IMR-90 (cell line): ENCODE data around the gene SNAPIN. TPM values are rescaled to one million over a fixed set of nuclear protein-coding genes. Genes with fewer than 3 reads are reported as not detected.

Experiments used
- ATAC-seq: fragments of 200-7000 bp; cut with Tn5 transposase; 2 replicates; pipeline ENCODE4 v1.9.1; 2020; ENCODE audit warnings: low read depth, mild to moderate bottlenecking, moderate library complexity
- BruUV-seq: library from RNA; stranded (reverse); fragments of 400-500 nt; replicated peaks from 2 replicates; lab custom pipeline; 2021; lab: Mats Ljungman, UMichigan
- CTCF ChIA-PET: fragments of 300-600 bp; formaldehyde crosslinking; extraction: SDS; loops from one replicate; lab custom pipeline; 2021; ENCODE audit warnings: antibody characterized with exemption; lab: Yijun Ruan, JAX
- POLR2A ChIA-PET: fragments of 300-600 bp; sonication (Branson Sonifier 250); formaldehyde crosslinking; loops from one replicate; lab custom pipeline; 2022; ENCODE audit warnings: antibody characterized with exemption; ENCODE audit not compliant: unreplicated experiment; lab: Charles Lee
- DNase-seq: peaks from one replicate; pipeline ENCODE4 v3.0.0; 2013
- H2AFZ ChIP-seq: replicated peaks from 2 replicates; pipeline ENCODE3; 2013; ENCODE audit warnings: low read length, mild to moderate bottlenecking; ENCODE audit not compliant: poor library complexity
- H2AK5ac ChIP-seq: 2 replicates; pipeline ENCODE4 v1.6.1; 2013; ENCODE audit warnings: low read depth, low read length, inconsistent platforms
- H2AK9ac ChIP-seq: replicated peaks from 2 replicates; pipeline ENCODE3; 2013; ENCODE audit warnings: mild to moderate bottlenecking, low read depth, low read length, moderate library complexity; ENCODE audit not compliant: poor library complexity
- H2BK120ac ChIP-seq: 2 replicates; pipeline ENCODE4 v1.6.1; 2013; ENCODE audit warnings: low read depth, low read length, inconsistent platforms
- H2BK15ac ChIP-seq: 3 replicates; pipeline ENCODE4 v1.6.1; 2013; ENCODE audit warnings: low read depth, low read length, inconsistent platforms
- H2BK20ac ChIP-seq: 2 replicates; pipeline ENCODE4 v1.6.1; 2013; ENCODE audit warnings: low read depth, mild to moderate bottlenecking, inconsistent platforms, low read length, moderate library complexity
- H2BK5ac ChIP-seq: 2 replicates; pipeline ENCODE4 v1.6.1; 2013; ENCODE audit warnings: mild to moderate bottlenecking, low read depth, low read length, inconsistent platforms; ENCODE audit not compliant: poor library complexity, severe bottlenecking
- H3K14ac ChIP-seq: replicated peaks from 2 replicates; pipeline ENCODE4 v1.6.1; 2013; ENCODE audit warnings: low read depth, low read length, inconsistent platforms
- H3K18ac ChIP-seq: 2 replicates; pipeline ENCODE4 v1.6.1; 2013; ENCODE audit warnings: low read depth, low read length, control low read depth
- H3K23ac ChIP-seq: 2 replicates; pipeline ENCODE4 v1.6.1; 2013; ENCODE audit warnings: low read depth, low read length, inconsistent platforms
- H3K27ac ChIP-seq: 2 replicates; pipeline ENCODE4 v1.5.1; 2013; ENCODE audit warnings: mild to moderate bottlenecking, control low read depth, low read length; ENCODE audit not compliant: insufficient read depth
- H3K27me3 ChIP-seq: 2 replicates; pipeline ENCODE4 v1.6.1; 2013; ENCODE audit warnings: low read length; ENCODE audit not compliant: control insufficient read depth, insufficient read depth
- H3K36me3 ChIP-seq: 2 replicates; pipeline ENCODE4 v1.6.1; 2013; ENCODE audit warnings: low read length, mixed read lengths; ENCODE audit not compliant: control insufficient read depth, insufficient read depth
- H3K4ac ChIP-seq: 2 replicates; pipeline ENCODE4 v1.6.1; 2013; ENCODE audit warnings: low read depth, low read length, inconsistent platforms
- H3K4me1 ChIP-seq: 2 replicates; pipeline ENCODE4 v1.6.1; 2013; ENCODE audit warnings: low read length, mixed read lengths; ENCODE audit not compliant: control insufficient read depth, insufficient read depth
- H3K4me2 ChIP-seq: 2 replicates; pipeline ENCODE4 v1.6.1; 2013; ENCODE audit warnings: low read depth, mild to moderate bottlenecking, control low read depth, low read length, moderate library complexity
- H3K4me3 ChIP-seq: 2 replicates; pipeline ENCODE4 v1.5.1; 2013; ENCODE audit warnings: low read depth, mild to moderate bottlenecking, control low read depth, low read length, moderate library complexity; ENCODE audit not compliant: insufficient read depth
- H3K56ac ChIP-seq: 2 replicates; pipeline ENCODE4 v1.6.1; 2013; ENCODE audit warnings: low read length, inconsistent platforms; ENCODE audit not compliant: insufficient read depth; ENCODE audit errors: extremely low read depth
- H3K79me1 ChIP-seq, 2 experiments: 2 replicates each; pipeline ENCODE4 v1.6.1; 2013; ENCODE audit warnings: low read length in 2 of 2, inconsistent platforms in 1 of 2, low read depth in 1 of 2
- H3K9ac ChIP-seq: 2 replicates; pipeline ENCODE4 v1.6.1; 2013; ENCODE audit warnings: low read depth, low read length, control low read depth
- H3K9me1 ChIP-seq: 2 replicates; pipeline ENCODE4 v1.6.1; 2013; ENCODE audit warnings: low read length, inconsistent platforms; ENCODE audit not compliant: insufficient read depth
- H3K9me3 ChIP-seq: 2 replicates; pipeline ENCODE4 v1.6.1; 2013; ENCODE audit warnings: low read length; ENCODE audit not compliant: control insufficient read depth, insufficient read depth
- H4K20me1 ChIP-seq: 2 replicates; pipeline ENCODE4 v1.6.1; 2013; ENCODE audit warnings: low read length, inconsistent platforms; ENCODE audit not compliant: insufficient read depth
- H4K5ac ChIP-seq: 2 replicates; pipeline ENCODE4 v1.6.1; 2013; ENCODE audit warnings: mild to moderate bottlenecking, low read depth, low read length, control low read depth
- H4K8ac ChIP-seq, 2 experiments: 2 replicates each; pipeline ENCODE4 v1.6.1; 2013; ENCODE audit warnings: low read depth in 2 of 2, low read length in 2 of 2, control low read depth in 1 of 2, inconsistent platforms in 1 of 2
- H4K91ac ChIP-seq: 2 replicates; pipeline ENCODE4 v1.6.1; 2013; ENCODE audit warnings: low read depth, low read length, inconsistent platforms; ENCODE audit not compliant: insufficient read depth
- BHLHE40 ChIP-seq: fragments of 150-350 bp; IDR thresholded peaks from 2 replicates; pipeline ENCODE4 v1.6.1; 2016; ENCODE audit warnings: mild to moderate bottlenecking, low read depth, low read length
- CHD1 ChIP-seq: IDR thresholded peaks from 2 replicates; pipeline ENCODE4 v1.6.1; 2012; ENCODE audit warnings: low read depth, low read length, improper control_type of control experiment
- FOS ChIP-seq: fragments of 150-350 bp; IDR thresholded peaks from 2 replicates; pipeline ENCODE4 v1.6.1; 2016; ENCODE audit warnings: low read depth, low read length
- MXI1 ChIP-seq: IDR thresholded peaks from 2 replicates; pipeline ENCODE4 v1.6.1; 2012; ENCODE audit warnings: low read depth, mild to moderate bottlenecking, low read length, moderate library complexity, borderline replicate concordance
- NFE2L2 ChIP-seq: fragments of 150-350 bp; IDR thresholded peaks from 2 replicates; pipeline ENCODE4 v1.6.1; 2016; ENCODE audit warnings: low read depth, mild to moderate bottlenecking, low read length
- RCOR1 ChIP-seq: IDR thresholded peaks from 2 replicates; pipeline ENCODE4 v1.6.1; 2012; ENCODE audit warnings: mild to moderate bottlenecking, low read length, improper control_type of control experiment; ENCODE audit not compliant: insufficient replicate concordance
- SMC3 ChIP-seq: fragments of 150-350 bp; IDR thresholded peaks from 2 replicates; pipeline ENCODE4 v1.6.1; 2016; ENCODE audit warnings: low read depth, mild to moderate bottlenecking, antibody characterized with exemption, low read length, moderate library complexity
- WGBS, 2 experiments: methylation state at CpG; one replicate each; pipeline versions ENCODE4 v1.1.5 to v1.1.7; 2013; ENCODE audit warnings: missing lambda C conversion rate in 2 of 2; ENCODE audit not compliant: insufficient read length in 1 of 2; ENCODE audit errors: extremely low coverage in 2 of 2; 5-methylcytosine and 5-hydroxymethylcytosine counted together
- dilution Hi-C: fragments of 300-500 bp; cut with HindIII; formaldehyde crosslinking; loops from one replicate; pipeline ENCODE4 v1.14.3; 2018; ENCODE audit warnings: low sequenced_read_pairs; ENCODE audit not compliant: unreplicated experiment
- in situ Hi-C: fragments of 300-500 bp; cut with MboI; formaldehyde crosslinking; loops from 3 replicates; pipeline ENCODE4 v1.14.3; 2019; ENCODE audit warnings: low sequenced_read_pairs, inconsistent platforms, mixed read lengths
- intact Hi-C: fragments of 100-400 bp; cut with micrococcal nuclease; formaldehyde crosslinking; loops from 2 replicates; pipeline ENCODE4 v1.10.0; 2022
- polyA plus RNA-seq, 3 experiments: library from polyadenylated mRNA; depleted of rRNA; stranded (reverse); fragments of >200 nt; gene quantifications; 2 replicates each; pipeline ENCODE4 v1.2.3, GENCODE V29; 2012; ENCODE audit warnings: low replicate concordance in 1 of 3
- total RNA-seq: library from RNA; depleted of rRNA; stranded (reverse); fragments of >200 nt; gene quantifications from 2 replicates; pipeline ENCODE4 v1.2.3, GENCODE V29; 2012
- TF ChIP-seq, protein P1 (sequence below): fragments of 150-350 bp; IDR thresholded peaks from 2 replicates; pipeline ENCODE4 v1.6.1; 2016; ENCODE audit warnings: low read depth, mild to moderate bottlenecking, low read length, moderate library complexity, borderline replicate concordance
- TF ChIP-seq, protein P2 (sequence below): conservative IDR thresholded peaks from 2 replicates; pipeline ENCODE4 v1.5.1; 2012; ENCODE audit warnings: mild to moderate bottlenecking, low read depth, low read length, improper control_type of control experiment

Gene SNAPIN
- total and polyA plus RNA-seq, 2 of the 4 experiments (the other 2 are of a cell fraction), result 37.4 to 40.9 TPM

DNA sequence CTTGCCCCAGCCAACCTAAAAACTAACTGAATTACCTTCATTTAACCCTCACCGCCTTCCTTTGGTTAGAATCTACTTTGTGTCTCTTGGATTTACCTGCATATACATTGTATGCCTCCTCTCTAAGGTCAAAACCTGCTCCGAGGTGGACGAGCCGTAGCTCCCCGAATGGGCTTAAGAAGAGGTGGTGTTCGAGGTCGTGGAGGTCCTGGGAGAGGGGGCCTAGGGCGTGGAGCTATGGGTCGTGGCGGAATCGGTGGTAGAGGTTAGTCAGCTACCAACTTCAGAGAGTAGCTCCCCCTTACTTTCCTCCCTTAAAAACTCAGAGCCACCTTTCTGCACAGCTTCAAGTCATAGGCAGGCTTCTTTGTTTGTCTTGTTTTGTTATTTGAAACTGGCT is 15.4 kb upstream of the SNAPIN start:
- ATAC-seq, result no peak
- Histone ChIP-seq H3K9me1 (peaks cover 5% of the 10 kb centered on the region), H3K27me3 (no peaks in the 10 kb centered on the region), H2BK15ac (no peak overlapping the region), H2AFZ (no peak overlapping the region), H3K36me3 (peaks cover 57% of the 10 kb centered on the region), H3K4me2 (no peak overlapping the region), H4K5ac (no peak overlapping the region), H3K23ac (no peak overlapping the region), H4K91ac (no peak overlapping the region), H2BK120ac (no peak overlapping the region), H2AK5ac (no peak overlapping the region), H3K18ac (no peak overlapping the region), H3K4me3 (no peak overlapping the region), H3K27ac (no peak overlapping the region), H3K79me1 (peaks cover 27 to 67% of the 10 kb centered on the region in 2 experiments), H2AK9ac (no peak overlapping the region), H2BK5ac (no peak overlapping the region), H3K56ac (no peak overlapping the region), H3K9me3 (no peaks in the 10 kb centered on the region), H3K4me1 (no peaks in the 10 kb centered on the region), H2BK20ac (no peak overlapping the region), H4K20me1 (peaks cover 16% of the 10 kb centered on the region), H3K9ac (no peak overlapping the region), H4K8ac (no peak overlapping the region), H3K4ac (no peak overlapping the region), H3K14ac (no peak overlapping the region)
- WGBS, 2 experiments, result no CpG with 5 or more reads among the region's 11 CpGs
- dilution Hi-C loops (no loop called here), in situ Hi-C loops (loop anchor here (10.0 kb wide), 1 partner anchor 128 kb away; no protein-coding TSS in a partner anchor), intact Hi-C loops (no loop called here)
- POLR2A ChIA-PET, result interaction anchor here (3.3 kb wide), 1 partner anchor 9 kb away, joined by 14 read pairs; the partner anchor contains the start of gene CHTOP
- no TSS peak for BruUV-seq
- DNase-seq, result no peak
- CTCF ChIA-PET, result interaction anchor here (1.5 kb wide), 1 partner anchor 16 kb away, joined by 7 read pairs; the partner anchor contains the start of gene S100A13
- TF ChIP-seq, protein P1, sequence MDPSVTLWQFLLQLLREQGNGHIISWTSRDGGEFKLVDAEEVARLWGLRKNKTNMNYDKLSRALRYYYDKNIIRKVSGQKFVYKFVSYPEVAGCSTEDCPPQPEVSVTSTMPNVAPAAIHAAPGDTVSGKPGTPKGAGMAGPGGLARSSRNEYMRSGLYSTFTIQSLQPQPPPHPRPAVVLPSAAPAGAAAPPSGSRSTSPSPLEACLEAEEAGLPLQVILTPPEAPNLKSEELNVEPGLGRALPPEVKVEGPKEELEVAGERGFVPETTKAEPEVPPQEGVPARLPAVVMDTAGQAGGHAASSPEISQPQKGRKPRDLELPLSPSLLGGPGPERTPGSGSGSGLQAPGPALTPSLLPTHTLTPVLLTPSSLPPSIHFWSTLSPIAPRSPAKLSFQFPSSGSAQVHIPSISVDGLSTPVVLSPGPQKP, result no peak
- no peak for TF ChIP-seq CHD1
- TF ChIP-seq RCOR1, result no peak
- no peak for TF ChIP-seq FOS
- TF ChIP-seq, protein P2, sequence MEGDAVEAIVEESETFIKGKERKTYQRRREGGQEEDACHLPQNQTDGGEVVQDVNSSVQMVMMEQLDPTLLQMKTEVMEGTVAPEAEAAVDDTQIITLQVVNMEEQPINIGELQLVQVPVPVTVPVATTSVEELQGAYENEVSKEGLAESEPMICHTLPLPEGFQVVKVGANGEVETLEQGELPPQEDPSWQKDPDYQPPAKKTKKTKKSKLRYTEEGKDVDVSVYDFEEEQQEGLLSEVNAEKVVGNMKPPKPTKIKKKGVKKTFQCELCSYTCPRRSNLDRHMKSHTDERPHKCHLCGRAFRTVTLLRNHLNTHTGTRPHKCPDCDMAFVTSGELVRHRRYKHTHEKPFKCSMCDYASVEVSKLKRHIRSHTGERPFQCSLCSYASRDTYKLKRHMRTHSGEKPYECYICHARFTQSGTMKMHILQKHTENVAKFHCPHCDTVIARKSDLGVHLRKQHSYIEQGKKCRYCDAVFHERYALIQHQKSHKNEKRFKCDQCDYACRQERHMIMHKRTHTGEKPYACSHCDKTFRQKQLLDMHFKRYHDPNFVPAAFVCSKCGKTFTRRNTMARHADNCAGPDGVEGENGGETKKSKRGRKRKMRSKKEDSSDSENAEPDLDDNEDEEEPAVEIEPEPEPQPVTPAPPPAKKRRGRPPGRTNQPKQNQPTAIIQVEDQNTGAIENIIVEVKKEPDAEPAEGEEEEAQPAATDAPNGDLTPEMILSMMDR, result no peak
- TF ChIP-seq MXI1, result no peak
- TF ChIP-seq NFE2L2, result no peak
- TF ChIP-seq SMC3, result no peak
- TF ChIP-seq BHLHE40, result no peak
